Stimulated activated CD4-positive, alpha-beta T cell treated with anti-CD3 and anti-CD28 coated beads, TNF-alpha, amount 100 ng/mL, for 48 hours (primary cell): Measurements from ENCODE around the gene RNU7-1.
A peak's percentile ranks its signal among the peaks of the same experiment; 100 is the strongest.

ENCODE experiments used
- DNase-seq, 3 donors: peaks; one replicate each; pipeline ENCODE4 v3.0.0-alpha.2; 2020; ENCODE audit warnings: low read depth in 3 of 3

Gene RNU7-1

DNA sequence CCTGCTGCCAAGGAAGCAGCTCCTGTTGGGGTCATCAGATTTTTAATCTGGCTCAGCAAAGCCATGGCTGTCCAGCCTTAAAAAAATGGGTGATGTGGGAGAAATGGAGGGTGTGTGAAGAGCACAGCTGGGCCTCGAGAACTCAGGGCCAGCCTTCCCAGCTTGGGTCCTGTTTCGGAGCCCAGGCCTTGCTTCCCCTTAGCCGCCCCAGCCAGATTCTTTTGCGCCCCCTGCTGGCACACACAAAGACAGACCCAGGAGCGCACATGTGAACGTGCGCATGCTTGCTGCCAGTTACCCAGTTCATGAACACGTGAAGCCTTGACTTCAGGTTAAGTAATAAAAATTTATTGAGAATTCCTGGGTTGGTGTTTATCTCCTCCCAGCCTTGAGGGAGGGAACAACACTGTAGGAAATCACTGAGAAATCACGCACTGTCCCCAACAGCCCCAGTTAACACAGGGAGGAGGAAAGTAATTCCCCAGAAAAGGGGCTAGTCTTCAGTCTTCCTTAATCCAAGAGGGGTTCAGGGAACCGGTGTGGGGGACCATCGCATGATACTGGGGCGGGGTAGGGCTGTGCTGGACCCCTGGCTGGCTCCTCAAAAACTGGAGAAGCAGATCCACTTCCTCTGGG lies 21.5 kb downstream of the RNU7-1 start:
- DNase-seq = peak; percentile 73 to 89 (median 81)

GRCh38 chr12:6965714-6966113 lies 22.1 kb downstream of the RNU7-1 start:
- DNase-seq = no peak

- DNase-seq = no peak
Observed at GRCh38 chr12:6966351-6966750, 22.7 kb downstream of the RNU7-1 start.

- no peak for DNase-seq
Observed at GRCh38 chr12:6967651-6968100, 24.1 kb downstream of the RNU7-1 start.

- DNase-seq = no peak
Observed at GRCh38 chr12:6968426-6968825, 24.8 kb downstream of the RNU7-1 start.

GRCh38 chr12:6970096-6970527 lies 26.5 kb downstream of the RNU7-1 start:
- DNase-seq = no peak

DNA sequence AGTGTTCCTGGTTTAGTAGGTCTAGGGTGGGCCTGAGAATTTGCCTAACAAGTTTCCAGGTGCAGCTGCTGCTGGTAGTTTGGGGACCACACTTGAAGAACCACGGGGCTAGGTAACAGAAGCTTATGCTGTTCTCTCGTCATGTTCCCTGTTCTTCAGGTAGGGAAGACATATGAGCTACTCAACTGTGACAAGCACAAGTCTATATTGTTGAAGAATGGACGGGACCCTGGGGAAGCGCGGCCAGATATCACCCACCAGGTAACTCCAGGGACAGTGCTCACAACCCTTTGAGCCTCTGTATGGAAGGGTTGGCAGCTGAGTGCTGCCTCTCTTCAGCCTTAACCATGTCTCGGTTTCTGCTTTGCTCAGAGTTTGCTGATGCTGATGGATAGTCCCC lies 30.6 kb downstream of the RNU7-1 start:
- DNase-seq = no peak

DNA sequence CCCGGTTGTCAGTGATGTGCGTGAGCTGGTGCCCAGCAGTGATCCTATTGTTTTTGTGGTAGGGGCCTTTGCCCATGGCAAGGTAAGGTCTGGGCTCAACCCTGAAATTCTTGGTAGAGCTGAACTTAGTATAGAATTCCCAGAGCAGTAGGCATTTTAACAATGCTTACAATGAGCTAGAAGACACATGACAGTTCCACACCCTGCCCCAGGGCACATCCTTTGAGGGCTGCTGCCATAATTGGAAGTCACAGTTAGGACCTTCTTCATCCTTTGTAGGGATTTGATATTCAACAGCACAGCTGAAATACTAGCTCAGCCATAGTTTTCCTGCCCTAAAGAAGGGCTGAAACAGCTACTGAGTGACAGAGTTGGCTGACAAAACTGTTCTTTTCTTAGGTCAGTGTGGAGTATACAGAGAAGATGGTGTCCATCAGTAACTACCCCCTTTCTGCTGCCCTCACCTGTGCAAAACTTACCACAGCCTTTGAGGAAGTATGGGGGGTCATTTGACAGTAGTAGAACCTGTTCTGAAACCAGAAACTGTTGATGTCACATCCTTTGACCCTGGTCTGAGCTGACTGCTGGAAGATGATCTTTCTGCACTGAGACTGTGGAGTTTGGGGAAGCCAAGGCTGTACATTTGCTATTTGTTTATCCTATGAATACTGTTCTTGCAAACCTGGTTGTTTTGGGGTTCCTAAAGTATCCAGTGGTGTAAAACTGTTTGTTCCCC lies 31.8 kb downstream of the RNU7-1 start:
- no peak for DNase-seq

GRCh38 chr12:6977653-6978052 lies 34.0 kb downstream of the RNU7-1 start:
- DNase-seq = no peak

- no peak for DNase-seq
Observed at GRCh38 chr12:6978188-6978587, 34.6 kb downstream of the RNU7-1 start.

DNA sequence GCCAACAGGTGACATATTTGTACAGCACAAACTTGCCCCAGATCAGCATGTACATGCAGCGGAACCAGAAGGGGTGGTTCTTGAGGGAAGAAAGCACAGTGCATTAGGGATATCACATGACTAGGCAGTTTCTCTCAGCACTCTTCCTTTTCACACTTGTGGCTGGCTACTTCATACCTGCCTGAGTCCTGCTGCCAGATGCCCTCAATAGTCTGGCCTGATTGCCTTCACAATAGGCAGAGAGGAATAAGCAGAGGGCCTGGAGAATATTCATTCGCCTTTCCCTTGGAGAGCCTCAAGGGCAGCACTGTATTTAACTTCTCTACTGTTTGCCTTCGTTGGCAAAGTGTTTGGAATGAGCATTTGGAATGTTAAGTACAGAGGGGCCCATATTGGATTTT lies 35.0 kb downstream of the RNU7-1 start:
- DNase-seq = no peak

DNA sequence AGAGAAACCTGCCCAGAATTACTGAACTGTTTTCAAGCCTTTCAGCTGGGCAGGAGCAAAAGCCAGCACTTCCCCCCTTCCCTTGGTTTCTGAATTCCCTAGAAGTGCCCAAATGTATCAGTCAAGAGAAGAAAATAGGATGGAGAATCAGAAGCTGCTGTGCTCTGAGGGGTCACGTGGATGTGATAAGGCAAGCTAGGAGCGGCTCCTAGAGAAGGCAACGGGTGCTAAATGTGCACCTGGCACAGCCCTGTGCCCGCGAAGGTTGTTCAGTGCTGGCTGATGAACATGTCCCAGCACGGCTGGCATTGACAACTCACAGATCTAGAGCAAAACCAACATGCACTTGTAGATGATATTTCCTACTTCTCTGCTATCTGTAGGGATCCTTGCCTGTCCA lies 35.4 kb downstream of the RNU7-1 start:
- no peak for DNase-seq

DNA sequence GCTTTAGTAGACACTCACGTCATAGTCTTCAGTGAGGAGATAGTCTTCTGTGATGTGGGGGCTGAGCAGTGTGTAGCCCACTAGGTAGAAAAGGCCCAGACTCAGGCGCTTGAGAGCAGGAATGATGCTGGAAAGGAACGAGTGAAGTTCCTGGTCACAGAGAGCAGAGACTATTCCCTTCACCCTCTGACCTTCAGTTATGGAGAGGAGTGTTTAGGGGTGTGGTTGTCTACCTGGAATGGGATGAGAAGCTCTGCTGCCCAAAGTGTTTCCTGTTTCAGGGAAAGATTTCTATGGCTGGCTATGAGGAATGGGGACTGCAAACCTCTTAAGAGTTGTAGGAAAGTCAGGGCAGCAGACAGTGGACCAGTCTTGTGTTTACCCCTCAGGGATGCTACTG lies 35.8 kb downstream of the RNU7-1 start:
- DNase-seq = no peak

GRCh38 chr12:6980075-6980474 lies 36.5 kb downstream of the RNU7-1 start:
- no peak for DNase-seq

- DNase-seq = no peak
Observed at GRCh38 chr12:6980740-6981139, 37.1 kb downstream of the RNU7-1 start.

DNA sequence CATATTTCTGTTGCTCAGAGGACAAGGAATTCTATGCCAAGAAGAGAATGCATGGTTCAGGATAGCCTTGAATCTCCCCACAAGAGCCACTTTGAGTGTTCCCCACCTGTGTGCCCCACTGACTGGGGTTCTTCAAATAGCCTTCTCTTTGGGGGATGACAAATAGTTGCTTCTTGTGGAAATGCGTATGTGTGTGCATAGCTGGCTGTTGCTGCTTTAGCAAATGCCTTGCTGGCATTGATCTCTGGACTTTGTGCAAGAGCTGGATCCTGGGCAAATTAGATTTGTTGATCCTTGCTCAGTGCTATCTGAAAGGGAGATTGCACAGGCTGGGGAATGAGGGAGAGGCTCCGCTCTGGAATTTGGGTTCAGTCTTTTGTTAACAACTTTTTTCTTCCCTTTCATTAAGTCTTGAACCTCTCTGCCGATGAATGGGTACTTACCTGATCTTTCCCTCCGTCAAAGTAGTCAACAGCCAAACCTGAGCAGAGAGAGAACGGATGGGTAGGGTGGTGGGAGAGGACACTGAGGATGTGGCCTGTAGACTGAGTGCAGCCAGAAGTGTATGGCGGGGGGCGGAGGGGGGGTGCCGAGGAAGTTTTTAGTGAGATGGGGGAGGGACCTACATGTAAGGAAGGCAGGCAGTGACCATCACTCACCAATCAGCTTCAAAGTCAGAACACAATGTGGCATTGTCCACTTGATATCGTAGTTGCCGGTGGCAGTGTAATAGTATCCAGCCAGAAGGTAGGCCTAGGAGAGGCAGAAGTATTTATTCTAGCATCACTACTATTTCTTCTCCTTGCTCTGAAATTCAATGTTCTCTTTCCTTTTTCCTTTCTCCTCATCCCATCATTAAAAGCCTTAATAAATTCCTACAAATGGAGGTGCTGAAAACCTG lies 37.8 kb downstream of the RNU7-1 start:
- DNase-seq = no peak

- no peak for DNase-seq
Observed at GRCh38 chr12:6982532-6982931, 38.9 kb downstream of the RNU7-1 start.

DNA sequence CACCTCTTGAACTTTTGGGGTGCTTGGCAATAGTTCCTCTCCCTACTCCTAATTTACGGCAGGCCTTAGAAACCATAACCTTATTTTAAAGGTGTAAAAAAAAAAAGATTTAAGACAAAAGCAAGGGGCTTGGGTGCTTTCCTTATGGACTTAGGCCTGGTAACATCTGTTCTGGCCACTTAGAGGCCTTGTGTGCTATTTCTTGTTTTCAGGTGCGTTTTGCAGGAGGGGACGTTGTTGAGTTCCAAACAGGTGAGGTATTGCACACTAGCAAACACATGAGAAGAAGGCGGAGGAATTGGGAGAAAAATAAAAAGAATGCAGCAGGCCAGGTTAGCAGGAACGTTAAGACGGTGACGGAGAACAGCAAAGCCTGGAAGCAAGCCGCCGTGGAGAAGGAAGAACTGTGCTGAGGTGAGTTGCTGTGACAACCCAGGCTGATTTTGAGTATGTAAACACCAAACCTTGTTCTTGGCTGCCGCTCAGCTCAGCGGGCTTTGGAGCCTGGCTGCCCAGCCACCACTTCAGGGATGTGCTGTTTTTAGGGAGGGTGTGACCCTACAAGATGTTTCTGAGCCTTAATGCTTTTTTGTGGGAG lies 44.4 kb downstream of the RNU7-1 start:
- DNase-seq = no peak
